Activated T-cell treated with anti-CD3 and anti-CD28 coated beads, Interleukin-2, amount 50 U/mL, for 72 hours (primary cell): ENCODE measurements around the gene PITPNB. TPM values are rescaled to one million over a fixed set of nuclear protein-coding genes. Genes with fewer than 3 reads are reported as not detected.

Source experiments
- ATAC-seq, 2 donors: fragments of 150-1000 bp; cut with Tn5 transposase; replicated peaks in 1 of 2; 2 replicates each; pipeline ENCODE4 v1.10.0; 2021; ENCODE audit warnings: moderate library complexity in 2 of 2, mild to moderate bottlenecking in 1 of 2
- DNase-seq, 2 donors: peaks; one replicate each; pipeline ENCODE4 v3.0.0; 2021 to 2022; ENCODE audit warnings: mixed read lengths in 1 of 2
- H3K27ac Mint-ChIP-seq: one replicate; pipeline ENCODE4 v1.8.0; 2022; ENCODE audit warnings: mild to moderate bottlenecking, moderate library complexity, mixed read lengths
- H3K27me3 Mint-ChIP-seq: one replicate; pipeline ENCODE4 v1.8.0; 2022; ENCODE audit warnings: low read depth, mixed read lengths
- H3K36me3 Mint-ChIP-seq, 2 donors: one replicate each; pipeline ENCODE4 v1.8.0; 2022; ENCODE audit warnings: mixed read lengths in 2 of 2, mild to moderate bottlenecking in 1 of 2; ENCODE audit not compliant: insufficient read depth in 2 of 2
- H3K4me1 Mint-ChIP-seq: one replicate; pipeline ENCODE4 v1.8.0; 2022; ENCODE audit warnings: low read depth, mixed read lengths
- H3K4me3 Mint-ChIP-seq, 2 donors: one replicate each; pipeline ENCODE4 v1.8.0; 2022; ENCODE audit warnings: mild to moderate bottlenecking in 2 of 2, mixed read lengths in 2 of 2, moderate library complexity in 2 of 2
- H3K9me3 Mint-ChIP-seq, 2 donors: one replicate each; pipeline ENCODE4 v1.8.0; 2022; ENCODE audit warnings: mixed read lengths in 2 of 2
- total RNA-seq, 2 donors: library from RNA; stranded (reverse); gene quantifications; one replicate each; pipeline ENCODE4 v1.2.3, GENCODE V29; 2022

The PITPNB gene
- total RNA-seq, 2 donors from 2014 or later = 97.2 to 102 TPM

- DNase-seq (no peak), ATAC-seq (no peak)
- Mint-ChIP-seq H3K27ac (no peak overlapping the region), H3K36me3 (peaks cover 8 to 24% of the 10 kb centered on the region in 2 donors), H3K9me3 (no peaks in the 10 kb centered on the region), H3K27me3 (no peaks in the 10 kb centered on the region), H3K4me1 (no peaks in the 10 kb centered on the region), H3K4me3 (no peak overlapping the region)
Measured at GRCh38 chr22:27856386-27856785, 62.7 kb downstream of the PITPNB start.

GRCh38 chr22:27853424-27853823, 65.6 kb downstream of the PITPNB start:
- Mint-ChIP-seq H3K4me3 (no peak overlapping the region), H3K4me1 (no peaks in the 10 kb centered on the region), H3K36me3 (peaks cover 15 to 30% of the 10 kb centered on the region in 2 donors), H3K9me3 (no peaks in the 10 kb centered on the region), H3K27ac (no peak overlapping the region), H3K27me3 (no peaks in the 10 kb centered on the region)
- no peak for ATAC-seq
- no peak for DNase-seq

- Mint-ChIP-seq H3K9me3 (no peaks in the 10 kb centered on the region), H3K27ac (peak overlapping the region; percentile 66), H3K27me3 (no peaks in the 10 kb centered on the region), H3K4me1 (no peaks in the 10 kb centered on the region), H3K36me3 (peaks cover 15 to 27% of the 10 kb centered on the region in 2 donors), H3K4me3 (no peak overlapping the region)
- DNase-seq (no peak), ATAC-seq (no peak)
Measured at GRCh38 chr22:27851974-27852746, 66.9 kb downstream of the PITPNB start.

GRCh38 chr22:27850000-27850521, 69.0 kb downstream of the PITPNB start:
- Mint-ChIP-seq H3K4me3 (no peak overlapping the region), H3K36me3 (peaks cover 14 to 29% of the 10 kb centered on the region in 2 donors), H3K4me1 (no peaks in the 10 kb centered on the region), H3K27ac (peak overlapping the region; percentile 55), H3K9me3 (no peaks in the 10 kb centered on the region), H3K27me3 (no peaks in the 10 kb centered on the region)
- DNase-seq (no peak), ATAC-seq (no peak)

GRCh38 chr22:27848005-27848404, 71.1 kb downstream of the PITPNB start:
- ATAC-seq = no peak
- Mint-ChIP-seq H3K27me3 (no peaks in the 10 kb centered on the region), H3K4me3 (no peak overlapping the region), H3K27ac (no peak overlapping the region), H3K9me3 (no peaks in the 10 kb centered on the region), H3K36me3 (peaks cover 14 to 25% of the 10 kb centered on the region in 2 donors), H3K4me1 (no peaks in the 10 kb centered on the region)
- no peak for DNase-seq

GRCh38 chr22:27846910-27847309, 72.1 kb downstream of the PITPNB start:
- Mint-ChIP-seq H3K4me1 (no peaks in the 10 kb centered on the region), H3K36me3 (peaks cover 10 to 20% of the 10 kb centered on the region in 2 donors), H3K4me3 (no peak overlapping the region), H3K9me3 (no peaks in the 10 kb centered on the region), H3K27me3 (no peaks in the 10 kb centered on the region), H3K27ac (no peak overlapping the region)
- DNase-seq (no peak), ATAC-seq (no peak)

GRCh38 chr22:27846248-27846757, 72.8 kb downstream of the PITPNB start:
- no peaks in the 10 kb centered on the region for H3K4me1 Mint-ChIP-seq
- no peak overlapping the region for H3K27ac Mint-ChIP-seq
- no peak for ATAC-seq
- peaks cover 8 to 17% of the 10 kb centered on the region in 2 donors for H3K36me3 Mint-ChIP-seq
- no peaks in the 10 kb centered on the region for H3K9me3 Mint-ChIP-seq
- no peak overlapping the region for H3K4me3 Mint-ChIP-seq
- no peak for DNase-seq
- H3K27me3 Mint-ChIP-seq = no peaks in the 10 kb centered on the region

- H3K4me3 Mint-ChIP-seq = no peak overlapping the region
- H3K27me3 Mint-ChIP-seq = no peaks in the 10 kb centered on the region
- peaks cover 5 to 12% of the 10 kb centered on the region in 2 donors for H3K36me3 Mint-ChIP-seq
- DNase-seq = no peak
- no peaks in the 10 kb centered on the region for H3K4me1 Mint-ChIP-seq
- no peaks in the 10 kb centered on the region for H3K9me3 Mint-ChIP-seq
- H3K27ac Mint-ChIP-seq = no peak overlapping the region
- no peak for ATAC-seq
Measured at GRCh38 chr22:27845644-27846043, 73.4 kb downstream of the PITPNB start.

- no peaks in the 10 kb centered on the region for H3K27me3 Mint-ChIP-seq
- no peak overlapping the region for H3K27ac Mint-ChIP-seq
- ATAC-seq = no peak
- H3K4me1 Mint-ChIP-seq = no peaks in the 10 kb centered on the region
- no peaks in the 10 kb centered on the region for H3K9me3 Mint-ChIP-seq
- peaks cover 3 to 12% of the 10 kb centered on the region in 2 donors for H3K36me3 Mint-ChIP-seq
- no peak overlapping the region for H3K4me3 Mint-ChIP-seq
- DNase-seq = no peak
Measured at GRCh38 chr22:27844656-27845591, 74.1 kb downstream of the PITPNB start.

GRCh38 chr22:27844256-27844655, 74.8 kb downstream of the PITPNB start:
- DNase-seq (no peak), ATAC-seq (no peak)
- H3K9me3 Mint-ChIP-seq = no peaks in the 10 kb centered on the region
- H3K4me1 Mint-ChIP-seq = no peaks in the 10 kb centered on the region
- no peak overlapping the region for H3K4me3 Mint-ChIP-seq
- no peak overlapping the region for H3K27ac Mint-ChIP-seq
- H3K27me3 Mint-ChIP-seq = no peaks in the 10 kb centered on the region
- H3K36me3 Mint-ChIP-seq = peaks cover 3 to 9% of the 10 kb centered on the region in 2 donors

GRCh38 chr22:27843441-27843840, 75.6 kb downstream of the PITPNB start:
- H3K4me3 Mint-ChIP-seq = no peak overlapping the region
- H3K4me1 Mint-ChIP-seq = no peaks in the 10 kb centered on the region
- no peak overlapping the region for H3K27ac Mint-ChIP-seq
- DNase-seq (no peak), ATAC-seq (no peak)
- H3K27me3 Mint-ChIP-seq = no peaks in the 10 kb centered on the region
- peaks cover 0 to 3% of the 10 kb centered on the region in 2 donors for H3K9me3 Mint-ChIP-seq
- H3K36me3 Mint-ChIP-seq = peaks cover 4 to 7% of the 10 kb centered on the region in 2 donors

GRCh38 chr22:27842669-27843431, 76.2 kb downstream of the PITPNB start:
- H3K27me3 Mint-ChIP-seq = no peaks in the 10 kb centered on the region
- DNase-seq (no peak), ATAC-seq (no peak)
- no peak overlapping the region for H3K27ac Mint-ChIP-seq
- peaks cover 4% of the 10 kb centered on the region in 2 donors for H3K36me3 Mint-ChIP-seq
- peaks cover 0 to 3% of the 10 kb centered on the region in 2 donors for H3K9me3 Mint-ChIP-seq
- H3K4me3 Mint-ChIP-seq = no peak overlapping the region
- H3K4me1 Mint-ChIP-seq = no peaks in the 10 kb centered on the region
